Fibroblast of lung (primary cell): ENCODE data around the gene MAOA.

Experiments
- CTCF ChIP-seq, 2 donors: IDR thresholded peaks in 1 of 2; conservative IDR thresholded peaks in 1 of 2; 1 replicate in 1 of 2; 2 replicates in 1 of 2; pipeline ENCODE4 v1.5.1; 2011 to 2012; ENCODE audit warnings: low read length in 2 of 2, control low read depth in 1 of 2, inconsistent platforms in 1 of 2, low read depth in 1 of 2, mild to moderate bottlenecking in 1 of 2
- EZH2 ChIP-seq: IDR thresholded peaks from 2 replicates; pipeline ENCODE4 v1.5.1; 2012; ENCODE audit warnings: low read length, control low read depth, mild to moderate bottlenecking; ENCODE audit errors: missing control alignments

- no peak for TF ChIP-seq CTCF (conservative IDR thresholded peaks at IDR 0.05 in 1 of 2, IDR thresholded peaks at IDR 0.05 in 1 of 2; ENCODE audit: low read depth in 1 of 2, low read length in 2 of 2)
- no peak for TF ChIP-seq EZH2
Observed at GRCh38 chrX:43664258-43664657, 8.2 kb downstream of the MAOA start.
